NCI-H187 treated with DMSO at 0.1 percent for 48 hours (cell line): Measurements from ENCODE around the gene ARG2.

Experiments used
- DNase-seq: peaks from one replicate; lab custom pipeline; 2025; lab: John Stamatoyannopoulos, UW

The ARG2 gene

GRCh38 chr14:67619446-67620216 lies at the start of gene ARG2:
TSS of gene ARG2 (plus strand) at chr14:67619920. CDS start at chr14:67619978, 58 bp downstream.
- DNase-seq: peak; percentile 88

- no peak for DNase-seq
Measured at GRCh38 chr14:67570453-67570852, 49.3 kb upstream of the ARG2 start.

- no peak for DNase-seq
Measured at GRCh38 chr14:67571275-67571990, 48.3 kb upstream of the ARG2 start.

- no peak for DNase-seq
Measured at GRCh38 chr14:67571991-67572323, 47.8 kb upstream of the ARG2 start.

GRCh38 chr14:67572608-67573007 lies 47.1 kb upstream of the ARG2 start:
- no peak for DNase-seq

GRCh38 chr14:67573228-67574010 lies 46.3 kb upstream of the ARG2 start:
- no peak for DNase-seq

- no peak for DNase-seq
Measured at GRCh38 chr14:67574156-67574555, 45.6 kb upstream of the ARG2 start.

GRCh38 chr14:67574806-67575205 lies 44.9 kb upstream of the ARG2 start:
- no peak for DNase-seq

- no peak for DNase-seq
Measured at GRCh38 chr14:67575684-67576083, 44.0 kb upstream of the ARG2 start.

- no peak for DNase-seq
Measured at GRCh38 chr14:67576216-67576955, 43.3 kb upstream of the ARG2 start.

GRCh38 chr14:67577181-67577808 lies 42.4 kb upstream of the ARG2 start:
- no peak for DNase-seq

- DNase-seq: no peak
Measured at GRCh38 chr14:67577909-67578749, 41.6 kb upstream of the ARG2 start.

GRCh38 chr14:67579040-67579439 lies 40.7 kb upstream of the ARG2 start:
- no peak for DNase-seq

- no peak for DNase-seq
Measured at GRCh38 chr14:67579636-67580035, 40.1 kb upstream of the ARG2 start.

GRCh38 chr14:67580336-67581171 lies 39.2 kb upstream of the ARG2 start:
- no peak for DNase-seq

GRCh38 chr14:67581643-67582042 lies 38.1 kb upstream of the ARG2 start:
- no peak for DNase-seq

- DNase-seq: no peak
Measured at GRCh38 chr14:67582061-67582460, 37.7 kb upstream of the ARG2 start.

- no peak for DNase-seq
Measured at GRCh38 chr14:67583711-67584644, 35.7 kb upstream of the ARG2 start.

- DNase-seq: no peak
Measured at GRCh38 chr14:67584978-67585377, 34.7 kb upstream of the ARG2 start.
